ENCODE data around the gene RASGRF1.

DNA sequence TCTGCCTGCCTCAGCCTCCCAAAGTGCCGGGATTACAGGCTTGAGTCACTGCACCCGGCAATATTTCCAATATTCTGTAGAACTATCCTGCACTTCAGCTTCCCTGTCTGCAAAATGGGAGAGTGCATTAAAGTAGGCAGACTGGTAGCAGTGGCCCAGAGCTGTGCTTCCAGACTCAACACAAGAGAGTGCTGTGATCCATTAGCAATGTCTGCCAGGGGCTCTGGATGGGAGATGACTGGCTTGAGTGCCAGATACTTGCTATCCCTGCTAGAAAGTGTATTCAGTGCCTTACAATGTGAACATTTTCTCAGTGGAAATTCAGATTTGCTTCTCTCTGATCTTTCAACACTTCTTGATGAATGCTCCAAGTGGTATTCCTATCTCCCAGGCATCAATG, 80.3 kb downstream of the RASGRF1 start:
- no peak for TF ChIP-seq POLR2A (IDR thresholded peaks at IDR 0.05)
- TF ChIP-seq, protein P1, sequence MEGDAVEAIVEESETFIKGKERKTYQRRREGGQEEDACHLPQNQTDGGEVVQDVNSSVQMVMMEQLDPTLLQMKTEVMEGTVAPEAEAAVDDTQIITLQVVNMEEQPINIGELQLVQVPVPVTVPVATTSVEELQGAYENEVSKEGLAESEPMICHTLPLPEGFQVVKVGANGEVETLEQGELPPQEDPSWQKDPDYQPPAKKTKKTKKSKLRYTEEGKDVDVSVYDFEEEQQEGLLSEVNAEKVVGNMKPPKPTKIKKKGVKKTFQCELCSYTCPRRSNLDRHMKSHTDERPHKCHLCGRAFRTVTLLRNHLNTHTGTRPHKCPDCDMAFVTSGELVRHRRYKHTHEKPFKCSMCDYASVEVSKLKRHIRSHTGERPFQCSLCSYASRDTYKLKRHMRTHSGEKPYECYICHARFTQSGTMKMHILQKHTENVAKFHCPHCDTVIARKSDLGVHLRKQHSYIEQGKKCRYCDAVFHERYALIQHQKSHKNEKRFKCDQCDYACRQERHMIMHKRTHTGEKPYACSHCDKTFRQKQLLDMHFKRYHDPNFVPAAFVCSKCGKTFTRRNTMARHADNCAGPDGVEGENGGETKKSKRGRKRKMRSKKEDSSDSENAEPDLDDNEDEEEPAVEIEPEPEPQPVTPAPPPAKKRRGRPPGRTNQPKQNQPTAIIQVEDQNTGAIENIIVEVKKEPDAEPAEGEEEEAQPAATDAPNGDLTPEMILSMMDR (IDR thresholded peaks at IDR 0.05), result no peak
- TF ChIP-seq POLR2AphosphoS5 (IDR thresholded peaks at IDR 0.05), result no peak
- TF ChIP-seq EP300 (IDR thresholded peaks at IDR 0.05; ENCODE audit: low read depth), result no peak
